GM18507 (cell line): ENCODE results near the gene IFI30.

Experiments
- DNase-seq: peaks from one replicate; pipeline ENCODE4 v3.0.0; 2011; ENCODE audit warnings: low read depth; ENCODE audit not compliant: insufficient read length; ENCODE audit errors: extremely low spot score
- FAIRE-seq: peaks from 2 replicates; lab custom pipeline; 2011; peaks lifted over from hg19 to GRCh38; lab: Jason Lieb, UNC

IFI30 gene

GRCh38 chr19:18173572-18174288, at the start of gene IFI30:
TSS of gene IFI30 (plus strand) at chr19:18173813. CDS start at chr19:18173842, 29 bp downstream.
- FAIRE-seq (peak; percentile 95), DNase-seq (no peak)

GRCh38 chr19:18123819-18124218, 49.8 kb upstream of the IFI30 start:
- FAIRE-seq (no peak), DNase-seq (no peak)

GRCh38 chr19:18126097-18126496, 47.5 kb upstream of the IFI30 start:
- no peak for FAIRE-seq
- no peak for DNase-seq

- no peak for DNase-seq
- no peak for FAIRE-seq
Observed at GRCh38 chr19:18128044-18128443, 45.6 kb upstream of the IFI30 start.

GRCh38 chr19:18128805-18129204, 44.8 kb upstream of the IFI30 start:
- DNase-seq: no peak
- FAIRE-seq: no peak

- FAIRE-seq (no peak), DNase-seq (no peak)
Observed at GRCh38 chr19:18130523-18131242, 42.9 kb upstream of the IFI30 start.

- no peak for FAIRE-seq
- DNase-seq: no peak
Observed at GRCh38 chr19:18131841-18132596, 41.6 kb upstream of the IFI30 start.

GRCh38 chr19:18135712-18136584, 37.7 kb upstream of the IFI30 start:
- no peak for DNase-seq
- FAIRE-seq: no peak

GRCh38 chr19:18137242-18137641, 36.4 kb upstream of the IFI30 start:
- no peak for FAIRE-seq
- no peak for DNase-seq

- no peak for DNase-seq
- no peak for FAIRE-seq
Observed at GRCh38 chr19:18137657-18138339, 35.8 kb upstream of the IFI30 start.

- no peak for DNase-seq
- no peak for FAIRE-seq
Observed at GRCh38 chr19:18140473-18140872, 33.1 kb upstream of the IFI30 start.

GRCh38 chr19:18141031-18141430, 32.6 kb upstream of the IFI30 start:
- DNase-seq: no peak
- FAIRE-seq: no peak

GRCh38 chr19:18143902-18144301, 29.7 kb upstream of the IFI30 start:
- no peak for DNase-seq
- no peak for FAIRE-seq

GRCh38 chr19:18144361-18144760, 29.3 kb upstream of the IFI30 start:
- DNase-seq (no peak), FAIRE-seq (no peak)

GRCh38 chr19:18144906-18145305, 28.7 kb upstream of the IFI30 start:
- no peak for DNase-seq
- FAIRE-seq: no peak

- no peak for FAIRE-seq
- no peak for DNase-seq
Observed at GRCh38 chr19:18145391-18145999, 28.1 kb upstream of the IFI30 start.

- no peak for DNase-seq
- FAIRE-seq: no peak
Observed at GRCh38 chr19:18147396-18147795, 26.2 kb upstream of the IFI30 start.

- no peak for DNase-seq
- FAIRE-seq: no peak
Observed at GRCh38 chr19:18149596-18149975, 24.0 kb upstream of the IFI30 start.
